Effector memory CD4-positive, alpha-beta T cell (primary cell): ENCODE measurements around the gene TICRR.
"Not testable (repeated sequence)": the region's sequence is repeated elsewhere in the genome, so short reads cannot be mapped to it uniquely, and the experiment has no call there.

Experiments used
- DNase-seq, 3 donors: peaks; one replicate each; pipeline ENCODE4 v3.0.0-alpha.2; 2020
- H3K27ac ChIP-seq: 2 replicates; pipeline ENCODE4 v1.7.0; 2013; ENCODE audit warnings: mild to moderate bottlenecking, low read length, moderate library complexity; ENCODE audit not compliant: insufficient read depth, poor library complexity, severe bottlenecking
- H3K27me3 ChIP-seq: replicated peaks from 2 replicates; pipeline ENCODE4 v1.7.0; 2013; ENCODE audit warnings: mild to moderate bottlenecking, low read length; ENCODE audit not compliant: insufficient read depth, control insufficient read depth, poor library complexity, severe bottlenecking
- H3K36me3 ChIP-seq: 2 replicates; pipeline ENCODE4 v1.7.0; 2013; ENCODE audit warnings: mild to moderate bottlenecking, low read length, moderate library complexity; ENCODE audit not compliant: control insufficient read depth, insufficient read depth
- H3K4me1 ChIP-seq: 2 replicates; pipeline ENCODE4 v1.7.0; 2013; ENCODE audit warnings: low read length, mild to moderate bottlenecking; ENCODE audit not compliant: control insufficient read depth, insufficient read depth, poor library complexity, severe bottlenecking
- H3K4me3 ChIP-seq: 2 replicates; pipeline ENCODE4 v1.7.0; 2013; ENCODE audit warnings: low read length, low read depth, mild to moderate bottlenecking; ENCODE audit not compliant: insufficient read depth, poor library complexity, severe bottlenecking
- H3K9me3 ChIP-seq: 2 replicates; pipeline ENCODE4 v1.7.0; 2013; ENCODE audit warnings: mild to moderate bottlenecking, low read length, moderate library complexity; ENCODE audit not compliant: control insufficient read depth

The TICRR gene

GRCh38 chr15:89542369-89542768 lies 32.9 kb upstream of the TICRR start:
- H3K9me3 ChIP-seq: no peaks in the 10 kb centered on the region
- H3K36me3 ChIP-seq: no peaks in the 10 kb centered on the region
- H3K4me3 ChIP-seq: no peak overlapping the region
- DNase-seq: no peak
- H3K4me1 ChIP-seq: no peaks in the 10 kb centered on the region
- H3K27me3 ChIP-seq: no peaks in the 10 kb centered on the region
- H3K27ac ChIP-seq: no peak overlapping the region

DNA sequence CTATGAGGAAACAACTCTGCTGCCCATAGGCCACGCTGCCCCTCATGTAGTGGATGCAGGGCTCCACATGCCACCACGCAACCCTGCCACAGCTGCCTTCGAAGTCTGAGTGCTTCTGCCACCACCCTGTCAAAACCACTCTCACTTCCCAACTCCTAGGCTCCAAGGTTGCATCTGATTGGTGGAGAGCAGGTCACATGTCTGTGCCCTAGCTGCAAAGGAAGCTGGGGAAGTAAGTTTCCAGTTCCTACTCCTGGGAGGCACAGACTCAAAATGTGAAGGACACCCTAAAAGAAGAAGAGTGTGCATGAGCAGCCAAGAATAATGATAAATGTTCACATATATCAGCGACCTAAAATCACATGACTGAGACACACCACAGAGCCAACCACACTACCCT lies 31.9 kb upstream of the TICRR start:
- H3K27me3 ChIP-seq: no peaks in the 10 kb centered on the region
- no peak overlapping the region for H3K27ac ChIP-seq
- no peaks in the 10 kb centered on the region for H3K4me1 ChIP-seq
- DNase-seq: no peak
- no peaks in the 10 kb centered on the region for H3K9me3 ChIP-seq
- no peaks in the 10 kb centered on the region for H3K36me3 ChIP-seq
- no peak overlapping the region for H3K4me3 ChIP-seq

- not testable (repeated sequence) for H3K9me3 ChIP-seq, H3K27me3 ChIP-seq, H3K27ac ChIP-seq
These were observed 26.1 kb upstream of the TICRR start for GRCh38 chr15:89549138-89549537.

DNA sequence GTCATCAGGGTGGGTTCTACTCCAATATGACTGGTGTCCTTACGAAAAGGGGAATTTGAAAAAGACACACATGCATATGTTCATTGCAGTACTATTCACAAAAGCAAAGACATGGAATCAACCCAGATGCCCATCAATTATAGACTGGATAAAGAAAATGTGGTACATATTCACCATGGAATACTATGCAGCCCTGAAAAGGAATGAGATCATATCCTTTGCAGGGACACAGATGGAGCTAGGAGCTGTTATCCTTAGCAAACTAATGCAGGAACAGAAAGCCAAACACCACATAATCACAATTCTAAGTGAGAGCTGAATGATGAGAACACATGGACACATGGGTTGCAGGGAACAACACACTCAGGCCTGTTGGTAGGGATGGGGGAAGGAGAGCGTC lies 24.8 kb upstream of the TICRR start:
- DNase-seq: no peak
- no peak overlapping the region for H3K27ac ChIP-seq
- no peak overlapping the region for H3K4me3 ChIP-seq
- no peaks in the 10 kb centered on the region for H3K4me1 ChIP-seq
- H3K27me3 ChIP-seq: no peaks in the 10 kb centered on the region
- no peaks in the 10 kb centered on the region for H3K36me3 ChIP-seq
- H3K9me3 ChIP-seq: no peaks in the 10 kb centered on the region

More at GRCh38 chr15:89549138-89549537, 26.1 kb upstream of the TICRR start:
- H3K4me1 ChIP-seq, H3K36me3 ChIP-seq, DNase-seq, H3K4me3 ChIP-seq: not testable (repeated sequence)

DNA sequence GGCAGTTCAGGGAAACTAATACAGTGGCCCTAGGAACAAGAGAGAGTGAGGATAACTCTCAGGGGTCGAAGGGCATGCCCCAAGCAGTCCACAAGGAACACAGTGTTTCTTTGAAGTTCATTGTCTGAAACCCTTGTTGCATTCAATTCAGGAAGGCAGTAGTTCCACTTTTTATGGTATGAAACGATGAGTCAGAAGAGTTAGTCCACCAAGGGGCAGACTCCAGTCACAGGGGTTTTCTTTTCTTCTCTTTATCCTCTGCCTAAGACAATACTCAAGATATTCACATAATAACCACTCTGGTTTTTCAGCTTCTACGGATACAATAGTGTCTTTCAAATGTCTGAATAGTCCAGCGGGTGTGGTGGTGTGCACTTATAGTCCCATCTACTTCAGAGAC lies 23.7 kb upstream of the TICRR start:
- no peak overlapping the region for H3K27ac ChIP-seq
- no peak for DNase-seq
- H3K4me1 ChIP-seq: no peaks in the 10 kb centered on the region
- H3K9me3 ChIP-seq: no peaks in the 10 kb centered on the region
- H3K36me3 ChIP-seq: no peaks in the 10 kb centered on the region
- no peak overlapping the region for H3K4me3 ChIP-seq
- H3K27me3 ChIP-seq: no peaks in the 10 kb centered on the region

GRCh38 chr15:89553632-89554031 lies 21.6 kb upstream of the TICRR start:
- H3K4me1 ChIP-seq: no peaks in the 10 kb centered on the region
- H3K36me3 ChIP-seq: no peaks in the 10 kb centered on the region
- H3K9me3 ChIP-seq: no peaks in the 10 kb centered on the region
- no peaks in the 10 kb centered on the region for H3K27me3 ChIP-seq
- no peak overlapping the region for H3K4me3 ChIP-seq
- H3K27ac ChIP-seq: no peak overlapping the region
- no peak for DNase-seq

DNA sequence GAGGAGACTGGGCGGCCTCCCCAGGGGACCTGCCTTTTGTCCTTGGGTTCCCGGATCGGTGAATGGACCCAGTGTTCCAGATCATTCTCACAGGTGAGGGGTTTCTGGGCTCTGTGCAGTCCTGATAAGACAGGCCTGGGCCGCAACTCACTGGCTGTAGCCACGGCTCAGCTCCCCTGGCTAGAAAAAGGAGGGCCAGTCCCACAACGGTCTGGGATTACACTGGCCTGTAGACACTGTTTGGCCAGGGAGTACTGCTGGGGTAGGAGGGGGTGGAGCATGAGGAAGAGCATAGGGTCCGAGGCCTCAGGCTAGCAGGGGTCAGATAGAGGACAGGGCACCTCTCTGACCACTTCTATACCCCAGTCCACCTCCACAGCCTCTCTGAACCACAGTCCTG lies 21.0 kb upstream of the TICRR start:
- Histone ChIP-seq H3K27ac (no peak overlapping the region), H3K9me3 (no peaks in the 10 kb centered on the region), H3K27me3 (no peaks in the 10 kb centered on the region), H3K4me3 (no peak overlapping the region), H3K4me1 (no peaks in the 10 kb centered on the region), H3K36me3 (no peaks in the 10 kb centered on the region)
- no peak for DNase-seq

DNA sequence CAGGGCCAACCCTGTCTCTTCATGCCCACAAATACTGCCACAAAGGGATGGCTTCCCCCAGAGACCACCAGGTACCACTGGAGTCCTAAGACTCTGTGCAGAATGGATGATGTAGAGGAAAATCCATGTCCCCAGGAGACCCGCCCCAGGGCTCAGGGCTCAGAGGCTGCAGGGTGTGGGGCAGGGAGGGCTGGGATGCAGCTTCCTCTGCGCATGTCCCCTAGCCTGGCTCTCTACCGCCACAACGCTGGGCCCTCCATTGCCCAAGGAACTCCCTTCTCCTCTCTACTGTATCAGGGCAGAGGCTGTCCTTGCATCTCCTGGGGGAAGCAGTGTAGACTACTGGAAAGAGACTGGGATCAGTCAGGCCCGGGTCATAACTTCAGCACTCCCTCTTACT lies 19.5 kb upstream of the TICRR start:
- DNase-seq: no peak
- H3K27ac ChIP-seq: no peak overlapping the region
- no peaks in the 10 kb centered on the region for H3K4me1 ChIP-seq
- H3K27me3 ChIP-seq: no peaks in the 10 kb centered on the region
- H3K36me3 ChIP-seq: no peaks in the 10 kb centered on the region
- H3K4me3 ChIP-seq: no peak overlapping the region
- H3K9me3 ChIP-seq: no peaks in the 10 kb centered on the region

DNA sequence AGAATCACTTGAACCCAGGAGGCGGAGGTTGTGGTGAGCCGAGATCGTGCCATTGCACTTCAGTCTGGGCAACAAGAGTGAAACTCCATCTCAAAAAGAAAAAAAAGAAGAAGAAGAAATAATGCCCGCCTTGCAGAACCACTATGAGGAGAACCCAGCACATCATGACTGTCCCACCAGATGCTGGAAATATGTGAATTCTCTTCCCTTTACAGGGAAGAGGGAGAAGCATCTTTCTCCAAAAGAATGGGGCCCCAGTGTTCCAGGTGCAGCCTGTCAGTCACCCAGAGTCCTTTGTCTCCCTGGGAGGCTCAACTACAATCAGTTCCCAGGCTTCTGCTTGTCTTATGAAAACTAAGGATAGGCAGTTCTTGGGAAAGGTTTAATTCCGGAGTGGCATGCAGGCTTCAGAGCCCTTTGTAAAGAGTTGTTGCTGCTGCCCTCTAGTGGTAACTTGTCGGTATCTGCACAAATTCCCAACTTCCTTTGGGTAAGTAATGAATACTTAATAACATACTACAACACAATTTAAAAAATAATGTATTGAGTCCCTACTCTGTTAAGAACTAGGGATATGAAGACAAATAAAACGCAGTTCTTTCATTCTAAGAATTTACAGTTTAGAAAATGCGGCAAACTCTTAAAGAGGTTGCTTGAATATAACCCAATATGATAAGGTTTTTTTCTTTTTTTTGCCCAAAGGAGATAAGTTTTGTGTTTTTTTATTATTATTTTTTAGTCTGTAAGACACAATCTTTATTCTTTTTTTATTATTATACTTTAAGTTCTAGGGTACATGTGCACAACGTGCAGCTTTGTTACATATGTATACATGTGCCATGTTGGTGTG lies 18.6 kb upstream of the TICRR start:
- Histone ChIP-seq H3K9me3 (no peaks in the 10 kb centered on the region), H3K27ac (no peak overlapping the region), H3K36me3 (no peaks in the 10 kb centered on the region), H3K4me1 (no peaks in the 10 kb centered on the region), H3K27me3 (no peaks in the 10 kb centered on the region), H3K4me3 (no peak overlapping the region)
- peak in 1 of 3 donors; percentile 24 for DNase-seq

GRCh38 chr15:89559769-89560264 lies 15.5 kb upstream of the TICRR start:
- DNase-seq: no peak
- Histone ChIP-seq H3K27ac (no peak overlapping the region), H3K4me3 (no peak overlapping the region), H3K9me3 (no peaks in the 10 kb centered on the region), H3K4me1 (no peaks in the 10 kb centered on the region), H3K27me3 (no peaks in the 10 kb centered on the region), H3K36me3 (no peaks in the 10 kb centered on the region)
